Hematopoietic multipotent progenitor cell treated with erythropoietin and hydrocortisone succinate and interleukin-3 and kit ligand, for 6 days (in vitro differentiated cells): ENCODE measurements around the gene LYPD4.

Experiments
- DNase-seq: peaks from one replicate; pipeline ENCODE4 v3.0.0-alpha.2; 2015

LYPD4 gene

GRCh38 chr19:41850381-41850780 lies 5.9 kb upstream of the LYPD4 start:
- no peak for DNase-seq

- no peak for DNase-seq
Measured at GRCh38 chr19:41849067-41849466, 4.6 kb upstream of the LYPD4 start.

- DNase-seq: no peak
Measured at GRCh38 chr19:41848666-41849065, 4.2 kb upstream of the LYPD4 start.

- DNase-seq: no peak
Measured at GRCh38 chr19:41847351-41848105, 3.0 kb upstream of the LYPD4 start.

GRCh38 chr19:41845051-41845590 lies 638 bp upstream of the LYPD4 start:
- no peak for DNase-seq

GRCh38 chr19:41845001-41845050 lies 343 bp upstream of the LYPD4 start, which contains the start of gene DMRTC2:
Gene DMRTC2, plus strand, starts transcription at chr19:41845042. Its CDS starts 2,387 bp downstream, at chr19:41847429.
- DNase-seq: no peak

- no peak for DNase-seq
Measured at GRCh38 chr19:41843371-41843770, 1.1 kb downstream of the LYPD4 start.

GRCh38 chr19:41839211-41839610 lies 5.3 kb downstream of the LYPD4 start:
- DNase-seq: no peak

GRCh38 chr19:41837981-41838708 lies 6.3 kb downstream of the LYPD4 start:
- no peak for DNase-seq

- peak; percentile 76 for DNase-seq
Measured at GRCh38 chr19:41821003-41821735, 23.3 kb downstream of the LYPD4 start.

- DNase-seq: no peak
Measured at GRCh38 chr19:41816761-41817160, 27.7 kb downstream of the LYPD4 start.

- no peak for DNase-seq
Measured at GRCh38 chr19:41815301-41815700, 29.2 kb downstream of the LYPD4 start.

GRCh38 chr19:41813911-41814310 lies 30.6 kb downstream of the LYPD4 start:
- no peak for DNase-seq

- DNase-seq: no peak
Measured at GRCh38 chr19:41811981-41812380, 32.5 kb downstream of the LYPD4 start.

- DNase-seq: peak; percentile 56
Measured at GRCh38 chr19:41811036-41811435, 33.4 kb downstream of the LYPD4 start.

- DNase-seq: no peak
Measured at GRCh38 chr19:41810301-41810700, 34.2 kb downstream of the LYPD4 start.

GRCh38 chr19:41808663-41809566 lies 35.6 kb downstream of the LYPD4 start:
- peak; percentile 53 for DNase-seq

GRCh38 chr19:41807176-41807575 lies 37.3 kb downstream of the LYPD4 start:
- DNase-seq: no peak

GRCh38 chr19:41804336-41804735 lies 40.1 kb downstream of the LYPD4 start:
- no peak for DNase-seq

- DNase-seq: no peak
Measured at GRCh38 chr19:41802770-41803169, 41.7 kb downstream of the LYPD4 start.

GRCh38 chr19:41801792-41802211 lies 42.7 kb downstream of the LYPD4 start:
- peak; percentile 64 for DNase-seq

- no peak for DNase-seq
Measured at GRCh38 chr19:41801031-41801430, 43.5 kb downstream of the LYPD4 start.

- DNase-seq: no peak
Measured at GRCh38 chr19:41799444-41800000, 45.0 kb downstream of the LYPD4 start.
